Osteocyte (in vitro differentiated cells): ENCODE results near the gene FRA10AC1. TPM values are rescaled to one million over a fixed set of nuclear protein-coding genes. Genes with fewer than 3 reads are reported as not detected.

Source experiments
- DNase-seq: peaks from one replicate; pipeline ENCODE4 v3.0.0; 2021; ENCODE audit warnings: mixed read lengths; ENCODE audit not compliant: unreplicated experiment; ENCODE audit errors: extremely low spot score
- H3K27ac Mint-ChIP-seq: one replicate; pipeline ENCODE4 v1.8.0; 2021; ENCODE audit warnings: mild to moderate bottlenecking, mixed read lengths; ENCODE audit not compliant: unreplicated experiment
- H3K27me3 Mint-ChIP-seq: one replicate; pipeline ENCODE4 v1.8.0; 2021; ENCODE audit warnings: mixed read lengths; ENCODE audit not compliant: unreplicated experiment
- H3K36me3 Mint-ChIP-seq: one replicate; pipeline ENCODE4 v1.8.0; 2021; ENCODE audit warnings: mixed read lengths; ENCODE audit not compliant: unreplicated experiment
- H3K4me1 Mint-ChIP-seq: one replicate; pipeline ENCODE4 v1.8.0; 2021; ENCODE audit warnings: mixed read lengths; ENCODE audit not compliant: unreplicated experiment
- H3K4me3 Mint-ChIP-seq: one replicate; pipeline ENCODE4 v1.8.0; 2021; ENCODE audit warnings: mild to moderate bottlenecking, moderate library complexity, mixed read lengths; ENCODE audit not compliant: unreplicated experiment
- H3K9me3 Mint-ChIP-seq: one replicate; pipeline ENCODE4 v1.8.0; 2021; ENCODE audit warnings: mixed read lengths; ENCODE audit not compliant: unreplicated experiment
- total RNA-seq: library from RNA; stranded (reverse); gene quantifications from 2 replicates; pipeline ENCODE4 v1.2.1, GENCODE V29; 2021
- TF ChIP-seq, protein P1 (sequence below): fragments of 200-600 bp; sonication (generic); IDR thresholded peaks from 2 replicates; pipeline ENCODE4 v1.5.0; 2021; ENCODE audit warnings: antibody characterized with exemption, mild to moderate bottlenecking, moderate library complexity

The FRA10AC1 gene
- total RNA-seq, 1 donor from 2014 or later, result 13.0 TPM

GRCh38 chr10:93620925-93621324, 81.5 kb downstream of the FRA10AC1 start:
- Mint-ChIP-seq H3K27me3 (peaks cover 43% of the 10 kb centered on the region), H3K4me3 (no peak overlapping the region), H3K9me3 (no peaks in the 10 kb centered on the region), H3K36me3 (no peaks in the 10 kb centered on the region), H3K27ac (no peak overlapping the region), H3K4me1 (no peaks in the 10 kb centered on the region)
- DNase-seq, result no peak
- TF ChIP-seq, protein P1, sequence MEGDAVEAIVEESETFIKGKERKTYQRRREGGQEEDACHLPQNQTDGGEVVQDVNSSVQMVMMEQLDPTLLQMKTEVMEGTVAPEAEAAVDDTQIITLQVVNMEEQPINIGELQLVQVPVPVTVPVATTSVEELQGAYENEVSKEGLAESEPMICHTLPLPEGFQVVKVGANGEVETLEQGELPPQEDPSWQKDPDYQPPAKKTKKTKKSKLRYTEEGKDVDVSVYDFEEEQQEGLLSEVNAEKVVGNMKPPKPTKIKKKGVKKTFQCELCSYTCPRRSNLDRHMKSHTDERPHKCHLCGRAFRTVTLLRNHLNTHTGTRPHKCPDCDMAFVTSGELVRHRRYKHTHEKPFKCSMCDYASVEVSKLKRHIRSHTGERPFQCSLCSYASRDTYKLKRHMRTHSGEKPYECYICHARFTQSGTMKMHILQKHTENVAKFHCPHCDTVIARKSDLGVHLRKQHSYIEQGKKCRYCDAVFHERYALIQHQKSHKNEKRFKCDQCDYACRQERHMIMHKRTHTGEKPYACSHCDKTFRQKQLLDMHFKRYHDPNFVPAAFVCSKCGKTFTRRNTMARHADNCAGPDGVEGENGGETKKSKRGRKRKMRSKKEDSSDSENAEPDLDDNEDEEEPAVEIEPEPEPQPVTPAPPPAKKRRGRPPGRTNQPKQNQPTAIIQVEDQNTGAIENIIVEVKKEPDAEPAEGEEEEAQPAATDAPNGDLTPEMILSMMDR, result no peak

Other genes starting within 250 kb of the FRA10AC1 start
- 470 and 517 TPM in 2 replicates for gene MYOF, start 220.3 kb downstream of the FRA10AC1 start, total RNA-seq
- 8.6 and 9.5 TPM in 2 replicates for gene CEP55, start 206.0 kb downstream of the FRA10AC1 start, total RNA-seq
- not detected in 2 replicates for gene FFAR4, start 135.9 kb downstream of the FRA10AC1 start, total RNA-seq
- 0.56 and 0.63 TPM in 2 replicates for gene RBP4, start 101.4 kb downstream of the FRA10AC1 start, total RNA-seq
- not detected in 2 replicates for gene PDE6C, start 90.1 kb downstream of the FRA10AC1 start, total RNA-seq
- 0.29 TPM in 1 of 2 replicates, not detected in the other for gene LGI1, start 55.3 kb upstream of the FRA10AC1 start, total RNA-seq
- gene SLC35G1, start 191.4 kb upstream of the FRA10AC1 start, total RNA-seq, result 6.2 and 6.3 TPM in 2 replicates